Adrenal gland (tissue), 5 donors: ENCODE results near the gene SPDL1.

Experiments used
- CTCF ChIP-seq, 6 experiments: fragments of 450-650 bp in 4 of 6; fragments of 200-600 bp in 2 of 6; sonication (generic) in 1 of 6; IDR thresholded peaks; 1 replicate in 5 of 6; 2 replicates in 1 of 6; pipeline versions ENCODE4 v1.5.1 to v1.8.0; 2016 to 2021; ENCODE audit warnings: antibody characterized with exemption in 6 of 6, mild to moderate bottlenecking in 2 of 6, moderate library complexity in 1 of 6
- POLR2A ChIP-seq, 2 donors: fragments of 450-650 bp; IDR thresholded peaks; one replicate each; pipeline ENCODE4 v1.6.1; 2017; ENCODE audit warnings: antibody characterized with exemption in 2 of 2, mild to moderate bottlenecking in 2 of 2, moderate library complexity in 1 of 2
- donor health status: DM: no; HTN: no; CAD: no.

DNA sequence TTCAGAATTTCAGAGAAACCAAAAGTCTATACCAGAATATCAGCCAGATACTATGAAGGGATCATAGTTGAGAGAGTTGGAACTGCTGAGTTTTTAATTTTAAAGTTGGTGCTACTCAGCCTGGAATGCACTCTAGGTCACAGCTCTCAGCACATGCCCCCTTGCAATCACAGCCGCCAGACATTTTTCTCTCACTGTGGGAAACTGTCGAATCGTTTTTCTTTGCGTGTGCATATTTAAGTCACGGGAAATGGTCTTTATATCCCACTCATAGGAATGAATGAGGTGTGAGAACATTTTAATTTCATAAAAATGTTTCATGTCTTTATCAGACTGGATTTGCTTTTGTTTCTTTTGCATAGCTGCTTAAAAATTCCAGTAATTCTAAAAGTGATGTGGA lies 12.2 kb upstream of the SPDL1 start:
- TF ChIP-seq CTCF (IDR thresholded peaks at IDR 0.05) (no peak), POLR2A (IDR thresholded peaks at IDR 0.05) (no peak)
